Testis (tissue), 3 donors: ENCODE results near the gene GLUL. TPM values are rescaled to one million over a fixed set of nuclear protein-coding genes. Genes with fewer than 3 reads are reported as not detected.

Experiments
- DNase-seq: peaks from one replicate; pipeline ENCODE4 v3.0.0-alpha.2; 2019
- H3K27ac ChIP-seq, 2 donors: fragments of 200-600 bp; sonication (generic); one replicate each; pipeline ENCODE4 v1.5.1; 2019
- H3K27me3 ChIP-seq: fragments of 200-600 bp; sonication (generic); one replicate; pipeline ENCODE4 v1.5.1; 2019
- H3K36me3 ChIP-seq: fragments of 200-600 bp; sonication (generic); one replicate; pipeline ENCODE4 v1.5.1; 2017; ENCODE audit warnings: low read depth; ENCODE audit errors: missing control alignments
- H3K4me1 ChIP-seq: fragments of 200-600 bp; sonication (generic); one replicate; pipeline ENCODE4 v1.5.1; 2019
- H3K4me3 ChIP-seq, 2 donors: fragments of 200-600 bp; sonication (generic); one replicate each; pipeline ENCODE4 v1.5.1; 2017 to 2019
- H3K9me3 ChIP-seq: fragments of 200-600 bp; sonication (generic); one replicate; pipeline ENCODE4 v1.5.1; 2017
- CTCF ChIP-seq, 3 experiments: fragments of 450-650 bp in 2 of 3; fragments of 200-600 bp in 1 of 3; sonication (generic) in 1 of 3; IDR thresholded peaks; one replicate each; pipeline ENCODE4 v1.5.1; 2016 to 2019; ENCODE audit warnings: antibody characterized with exemption in 3 of 3, mild to moderate bottlenecking in 2 of 3, moderate library complexity in 1 of 3
- POLR2A ChIP-seq: fragments of 450-650 bp; IDR thresholded peaks from one replicate; pipeline ENCODE4 v1.6.1; 2017; ENCODE audit warnings: antibody characterized with exemption, mild to moderate bottlenecking, moderate library complexity
- WGBS, 2 donors: methylation state at CpG; one replicate each; pipeline ENCODE4 v1.1.5; 2018; 5-methylcytosine and 5-hydroxymethylcytosine counted together
- intact Hi-C: fragments of 100-400 bp; cut with DNase I; formaldehyde crosslinking; loops from one replicate; pipeline ENCODE4 v1.15.1; 2023; ENCODE audit warnings: low total_unique reads
- polyA plus RNA-seq: library from polyadenylated mRNA; stranded (reverse); fragments of 350-450 nt; fragmentation: Illumina TruSeq; extraction: RNeasy Lipid Tissue Mini Kit (QIAGEN cat#74804); gene quantifications from one replicate; pipeline ENCODE4 v1.2.3, GENCODE V29; 2014; ENCODE audit warnings: low read depth, low replicate concordance; ENCODE audit not compliant: insufficient read depth
- total RNA-seq, 2 donors: library from RNA; depleted of rRNA; stranded (reverse); fragments of >200 nt; gene quantifications; one replicate each; pipeline ENCODE4 v1.2.3, GENCODE V29; 2016

The GLUL gene
- total and polyA plus RNA-seq, 3 donors from 2014 or later = 958 to 1,224 (median 1,066) TPM

GRCh38 chr1:182397653-182398393 is 6.2 kb upstream of the GLUL start:
- no peak overlapping the region for H3K4me3 ChIP-seq
- no peaks in the 10 kb centered on the region for H3K36me3 ChIP-seq
- no peaks in the 10 kb centered on the region for H3K27me3 ChIP-seq
- 94% methylated on average over 8 of the region's 8 CpGs for WGBS, 2 donors
- no peak for TF ChIP-seq POLR2A
- no peak for TF ChIP-seq CTCF (IDR thresholded peaks at IDR 0.05)
- DNase-seq = no peak
- intact Hi-C loops = loop anchor here (5.0 kb wide), 1 partner anchor 311 kb away; no protein-coding TSS in a partner anchor
- no peaks in the 10 kb centered on the region for H3K9me3 ChIP-seq
- H3K27ac ChIP-seq = no peak overlapping the region
- H3K4me1 ChIP-seq = peaks cover 38% of the 10 kb centered on the region

GRCh38 chr1:182395906-182396305 is 4.3 kb upstream of the GLUL start:
- H3K9me3 ChIP-seq = no peaks in the 10 kb centered on the region
- H3K27ac ChIP-seq = peak overlapping the region; percentile 71 to 99
- peaks cover 42% of the 10 kb centered on the region for H3K4me1 ChIP-seq
- no peak for TF ChIP-seq POLR2A
- no peak for TF ChIP-seq CTCF (IDR thresholded peaks at IDR 0.05)
- no peaks in the 10 kb centered on the region for H3K27me3 ChIP-seq
- 85 to 87% methylated on average over 3 of the region's 3 CpGs for WGBS, 2 donors
- H3K4me3 ChIP-seq = no peak overlapping the region
- no peaks in the 10 kb centered on the region for H3K36me3 ChIP-seq
- intact Hi-C loops = loop anchor here (5.0 kb wide), 1 partner anchor 309 kb away; no protein-coding TSS in a partner anchor
- DNase-seq = no peak

- Histone ChIP-seq H3K4me3 (no peak overlapping the region), H3K9me3 (no peaks in the 10 kb centered on the region), H3K4me1 (peaks cover 42% of the 10 kb centered on the region), H3K36me3 (no peaks in the 10 kb centered on the region), H3K27ac (peak overlapping the region; percentile 55 to 99), H3K27me3 (no peaks in the 10 kb centered on the region)
- intact Hi-C loops = loop anchor here (5.0 kb wide), 1 partner anchor 252 kb away; no protein-coding TSS in a partner anchor
- TF ChIP-seq POLR2A (no peak), CTCF (IDR thresholded peaks at IDR 0.05) (no peak)
- DNase-seq = peak; percentile 55
- 27 to 36% methylated on average over 5 of the region's 5 CpGs for WGBS, 2 donors
These were observed 2.6 kb upstream of the GLUL start for GRCh38 chr1:182394055-182394775.

GRCh38 chr1:182392050-182393028 is 749 bp upstream of the GLUL start:
- H3K36me3 ChIP-seq = no peaks in the 10 kb centered on the region
- TF ChIP-seq POLR2A (no peak), CTCF (IDR thresholded peaks at IDR 0.05) (no peak)
- peak; percentile 48 for DNase-seq
- intact Hi-C loops = loop anchor here (5.0 kb wide), 1 partner anchor 250 kb away; no protein-coding TSS in a partner anchor
- no peaks in the 10 kb centered on the region for H3K9me3 ChIP-seq
- peak overlapping the region; percentile 93 to 98 for H3K4me3 ChIP-seq
- peaks cover 51% of the 10 kb centered on the region for H3K4me1 ChIP-seq
- peak overlapping the region; percentile 97 to 99 for H3K27ac ChIP-seq
- WGBS, 2 donors = 16 to 40% methylated on average over 15 to 31 of the region's 47 CpGs
- H3K27me3 ChIP-seq = no peaks in the 10 kb centered on the region
